Adipocyte (in vitro differentiated cells): ENCODE data around the gene CINP.

Experiments
- DNase-seq: peaks from one replicate; pipeline ENCODE4 v3.0.0-alpha.2; 2015; ENCODE audit warnings: low read depth
- H3K27me3 ChIP-seq: replicated peaks from 2 replicates; pipeline ENCODE4 v1.7.0; 2013; ENCODE audit warnings: mild to moderate bottlenecking, low read length, moderate library complexity; ENCODE audit not compliant: control insufficient read depth, insufficient read depth
- H3K36me3 ChIP-seq: 2 replicates; pipeline ENCODE4 v1.7.0; 2013; ENCODE audit warnings: low read length, mild to moderate bottlenecking, moderate library complexity; ENCODE audit not compliant: control insufficient read depth, insufficient read depth, severe bottlenecking
- H3K4me1 ChIP-seq: 2 replicates; pipeline ENCODE4 v1.7.0; 2013; ENCODE audit warnings: mild to moderate bottlenecking, low read length, moderate library complexity; ENCODE audit not compliant: control insufficient read depth, insufficient read depth
- H3K4me3 ChIP-seq: 2 replicates; pipeline ENCODE4 v1.7.0; 2013; ENCODE audit warnings: mild to moderate bottlenecking, low read length, moderate library complexity
- H3K9ac ChIP-seq: 2 replicates; pipeline ENCODE4 v1.7.0; 2013; ENCODE audit warnings: mild to moderate bottlenecking, low read length, moderate library complexity
- H3K9me3 ChIP-seq: 2 replicates; pipeline ENCODE4 v1.7.0; 2013; ENCODE audit warnings: mild to moderate bottlenecking, low read length, moderate library complexity; ENCODE audit not compliant: control insufficient read depth

CINP gene

GRCh38 chr14:102362545-102363181 lies at the start of gene CINP, which contains the start of gene TECPR2:
Gene CINP (minus strand): TSS chr14:102362890. CDS start chr14:102362851, 39 bp downstream.
Gene TECPR2 (plus strand): TSS chr14:102362941. CDS start chr14:102376722, 13,781 bp downstream.
- DNase-seq: peak; percentile 99
- peak within 1 kb of the TSS; percentile 98 for H3K4me3 ChIP-seq
- peaks cover 16% of the 10 kb centered on the region for H3K4me1 ChIP-seq
- H3K9me3 ChIP-seq: no peaks in the 10 kb centered on the region
- no peaks in the 10 kb centered on the region for H3K27me3 ChIP-seq
- peak within 1 kb of the TSS; percentile 99 for H3K9ac ChIP-seq
- peaks cover 16% of the 10 kb centered on the region for H3K36me3 ChIP-seq

GRCh38 chr14:102408724-102409123 lies 46.0 kb upstream of the CINP start:
- no peaks in the 10 kb centered on the region for H3K27me3 ChIP-seq
- H3K9me3 ChIP-seq: no peaks in the 10 kb centered on the region
- no peak for DNase-seq
- peaks cover 11% of the 10 kb centered on the region for H3K36me3 ChIP-seq
- H3K4me3 ChIP-seq: no peak overlapping the region
- no peak overlapping the region for H3K9ac ChIP-seq
- no peaks in the 10 kb centered on the region for H3K4me1 ChIP-seq

GRCh38 chr14:102407258-102407657 lies 44.6 kb upstream of the CINP start:
- H3K9me3 ChIP-seq: peaks cover 12% of the 10 kb centered on the region
- H3K4me1 ChIP-seq: no peaks in the 10 kb centered on the region
- H3K9ac ChIP-seq: no peak overlapping the region
- no peak overlapping the region for H3K4me3 ChIP-seq
- no peaks in the 10 kb centered on the region for H3K27me3 ChIP-seq
- no peak for DNase-seq
- H3K36me3 ChIP-seq: peaks cover 24% of the 10 kb centered on the region

GRCh38 chr14:102403028-102403427 lies 40.3 kb upstream of the CINP start:
- H3K4me3 ChIP-seq: peak overlapping the region; percentile 33
- no peaks in the 10 kb centered on the region for H3K27me3 ChIP-seq
- H3K9me3 ChIP-seq: peaks cover 19% of the 10 kb centered on the region
- no peak for DNase-seq
- H3K36me3 ChIP-seq: peaks cover 29% of the 10 kb centered on the region
- no peak overlapping the region for H3K9ac ChIP-seq
- no peaks in the 10 kb centered on the region for H3K4me1 ChIP-seq

- H3K4me1 ChIP-seq: no peaks in the 10 kb centered on the region
- no peaks in the 10 kb centered on the region for H3K27me3 ChIP-seq
- H3K9ac ChIP-seq: no peak overlapping the region
- peaks cover 16% of the 10 kb centered on the region for H3K36me3 ChIP-seq
- H3K9me3 ChIP-seq: peaks cover 7% of the 10 kb centered on the region
- no peak overlapping the region for H3K4me3 ChIP-seq
- no peak for DNase-seq
These were observed 33.8 kb upstream of the CINP start for GRCh38 chr14:102396521-102396920.

GRCh38 chr14:102394717-102395375 lies 32.2 kb upstream of the CINP start:
- DNase-seq: no peak
- Histone ChIP-seq H3K36me3 (peaks cover 8% of the 10 kb centered on the region), H3K9ac (no peak overlapping the region)

GRCh38 chr14:102392506-102392905 lies 29.8 kb upstream of the CINP start:
- Histone ChIP-seq H3K27me3 (no peaks in the 10 kb centered on the region), H3K4me3 (no peak overlapping the region), H3K9me3 (no peaks in the 10 kb centered on the region), H3K36me3 (peaks cover 4% of the 10 kb centered on the region), H3K4me1 (peaks cover 20% of the 10 kb centered on the region), H3K9ac (no peak overlapping the region)
- DNase-seq: no peak

More at GRCh38 chr14:102394717-102395375, 32.2 kb upstream of the CINP start:
- Histone ChIP-seq H3K27me3 (no peaks in the 10 kb centered on the region), H3K9me3 (no peaks in the 10 kb centered on the region), H3K4me1 (peaks cover 14% of the 10 kb centered on the region), H3K4me3 (no peak overlapping the region)

- Histone ChIP-seq H3K4me3 (no peak overlapping the region), H3K36me3 (peaks cover 3% of the 10 kb centered on the region), H3K4me1 (peaks cover 20% of the 10 kb centered on the region), H3K27me3 (no peaks in the 10 kb centered on the region), H3K9me3 (no peaks in the 10 kb centered on the region), H3K9ac (peak overlapping the region; percentile 48)
- DNase-seq: peak; percentile 18
These were observed 27.6 kb upstream of the CINP start for GRCh38 chr14:102390064-102390855.

GRCh38 chr14:102389246-102389645 lies 26.6 kb upstream of the CINP start:
- DNase-seq: no peak
- H3K9ac ChIP-seq: peak overlapping the region; percentile 51
- H3K4me1 ChIP-seq: peaks cover 20% of the 10 kb centered on the region
- H3K9me3 ChIP-seq: no peaks in the 10 kb centered on the region
- H3K4me3 ChIP-seq: no peak overlapping the region
- H3K27me3 ChIP-seq: no peaks in the 10 kb centered on the region
- H3K36me3 ChIP-seq: no peaks in the 10 kb centered on the region

- DNase-seq: no peak
- H3K9ac ChIP-seq: no peak overlapping the region
- H3K9me3 ChIP-seq: no peaks in the 10 kb centered on the region
- no peaks in the 10 kb centered on the region for H3K27me3 ChIP-seq
- no peaks in the 10 kb centered on the region for H3K36me3 ChIP-seq
- peaks cover 20% of the 10 kb centered on the region for H3K4me1 ChIP-seq
- H3K4me3 ChIP-seq: no peak overlapping the region
These were observed 24.4 kb upstream of the CINP start for GRCh38 chr14:102387086-102387485.

GRCh38 chr14:102378830-102379229 lies 16.1 kb upstream of the CINP start:
- Histone ChIP-seq H3K36me3 (peaks cover 24% of the 10 kb centered on the region), H3K9ac (no peak overlapping the region), H3K9me3 (no peaks in the 10 kb centered on the region), H3K27me3 (no peaks in the 10 kb centered on the region), H3K4me3 (no peak overlapping the region), H3K4me1 (no peaks in the 10 kb centered on the region)
- no peak for DNase-seq
